Left lung (tissue), 10 donors: ENCODE measurements around the gene WDR37. TPM values are rescaled to one million over a fixed set of nuclear protein-coding genes. Genes with fewer than 3 reads are reported as not detected.

Experiments
- ATAC-seq: fragments of 200-7000 bp; cut with Tn5 transposase; one replicate; pipeline ENCODE4 v1.9.1; 2020; ENCODE audit warnings: moderate library complexity
- DNase-seq, 4 donors: peaks; one replicate each; pipeline ENCODE4 v3.0.0-alpha.2; 2013 to 2020
- H3K27ac ChIP-seq, 2 donors: fragments of 200-600 bp; sonication (generic) in 1 of 2; one replicate each; pipeline versions ENCODE4 v1.5.0 to v1.8.0; 2020 to 2021
- H3K27me3 ChIP-seq, 2 donors: fragments of 200-600 bp; sonication (generic) in 1 of 2; one replicate each; pipeline versions ENCODE4 v1.5.0 to v1.8.0; 2020 to 2021
- H3K36me3 ChIP-seq, 2 donors: fragments of 200-600 bp; sonication (generic) in 1 of 2; one replicate each; pipeline versions ENCODE4 v1.5.0 to v1.8.0; 2020 to 2021
- H3K4me1 ChIP-seq, 2 donors: fragments of 200-600 bp; one replicate each; pipeline ENCODE4 v1.8.0; 2021
- H3K4me3 ChIP-seq, 2 donors: fragments of 200-600 bp; sonication (generic) in 1 of 2; one replicate each; pipeline versions ENCODE4 v1.5.0 to v1.8.0; 2020 to 2021; ENCODE audit warnings: mild to moderate bottlenecking in 1 of 2
- H3K9me3 ChIP-seq, 2 donors: fragments of 200-600 bp; sonication (generic) in 1 of 2; one replicate each; pipeline versions ENCODE4 v1.5.0 to v1.8.0; 2020 to 2021
- CTCF ChIP-seq, 2 donors: fragments of 200-600 bp; sonication (generic) in 1 of 2; IDR thresholded peaks; one replicate each; pipeline versions ENCODE4 v1.5.0 to v1.8.0; 2021; ENCODE audit warnings: antibody characterized with exemption in 2 of 2
- intact Hi-C, 2 donors: fragments of 100-400 bp; cut with DNase I; formaldehyde crosslinking; loops; one replicate each; pipeline versions ENCODE4 v1.11.2 to v1.14.2; 2022
- polyA plus RNA-seq, 6 donors: library from polyadenylated mRNA; unstranded; fragments of 120-200 nt; gene quantifications; one replicate each; pipeline ENCODE4 v1.2.1, GENCODE V29; 2013; ENCODE audit not compliant: insufficient read length in 6 of 6
- total RNA-seq, 2 donors: library from RNA; stranded (reverse); fragmentation: NEBNext Ultra II Directional; extraction: Animal tissue kit (Norgen Biotek cat#: 25700); gene quantifications; one replicate each; pipeline ENCODE4 v1.2.1, GENCODE V29; 2021
- donor health status: DM: no; HTN: yes; CAD: no.
- donor health status: DM: no; HTN: no; CAD: no.

The WDR37 gene
- total and polyA plus RNA-seq, 8 donors: 16.1 to 23.8 (median 18.1) TPM

GRCh38 chr10:1029838-1030237 lies 26.3 kb upstream of the WDR37 start:
- Histone ChIP-seq H3K27me3 (no peaks in the 10 kb centered on the region), H3K4me3 (no peak overlapping the region), H3K27ac (no peak overlapping the region), H3K4me1 (no peaks in the 10 kb centered on the region), H3K36me3 (no peaks in the 10 kb centered on the region), H3K9me3 (no peaks in the 10 kb centered on the region)
- intact Hi-C loops: no loop called here
- no peak for TF ChIP-seq CTCF (IDR thresholded peaks at IDR 0.05)
- DNase-seq: no peak
- no peak for ATAC-seq

DNA sequence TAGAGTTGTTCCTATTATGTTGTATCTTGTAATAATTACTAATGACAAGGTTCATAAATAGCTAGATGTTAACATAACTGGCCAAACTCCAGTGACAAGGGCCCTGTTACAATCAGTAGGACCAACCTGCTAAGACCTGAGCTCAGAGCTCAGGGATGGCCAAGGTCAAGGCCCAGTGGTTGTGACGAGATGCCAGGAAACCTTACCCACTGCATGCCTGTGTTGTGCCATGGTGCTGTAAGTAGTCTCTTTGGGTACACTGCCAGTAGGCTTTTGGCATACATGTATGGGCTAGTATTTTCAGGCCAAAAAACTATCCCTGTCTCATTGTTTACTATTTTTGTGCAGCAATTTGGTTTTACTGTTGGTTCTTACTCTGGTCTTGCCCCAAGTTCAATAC lies 22.6 kb upstream of the WDR37 start:
- TF ChIP-seq CTCF (IDR thresholded peaks at IDR 0.05): no peak
- DNase-seq (no peak), ATAC-seq (no peak)
- H3K27ac ChIP-seq: no peak overlapping the region
- no peaks in the 10 kb centered on the region for H3K4me1 ChIP-seq
- H3K4me3 ChIP-seq: no peak overlapping the region
- no peaks in the 10 kb centered on the region for H3K27me3 ChIP-seq
- H3K9me3 ChIP-seq: no peaks in the 10 kb centered on the region
- peaks cover 0 to 23% of the 10 kb centered on the region in 2 donors for H3K36me3 ChIP-seq
- intact Hi-C loops: no loop called here

DNA sequence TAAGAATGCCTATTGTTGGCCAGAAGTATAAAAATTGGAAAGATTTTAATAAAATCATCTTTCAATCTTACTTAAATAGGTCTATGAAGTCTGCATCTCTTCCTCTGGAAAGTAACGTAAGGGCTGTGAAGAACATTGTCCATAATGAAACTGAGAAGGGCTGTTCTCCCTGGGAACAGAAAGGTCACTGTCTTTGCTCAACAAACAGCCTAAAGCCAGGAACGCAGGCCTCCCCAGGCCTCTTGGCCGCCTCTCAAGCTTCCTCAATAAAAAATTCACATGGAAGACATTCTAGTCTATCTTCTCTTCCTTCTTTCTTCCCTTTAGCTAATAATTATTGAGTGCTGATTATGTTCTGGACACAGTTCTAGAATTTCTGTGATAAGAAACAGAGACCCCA lies 21.4 kb upstream of the WDR37 start:
- Histone ChIP-seq H3K27ac (no peak overlapping the region), H3K36me3 (peaks cover 0 to 33% of the 10 kb centered on the region in 2 donors), H3K4me3 (no peak overlapping the region), H3K27me3 (no peaks in the 10 kb centered on the region), H3K9me3 (no peaks in the 10 kb centered on the region), H3K4me1 (no peaks in the 10 kb centered on the region)
- intact Hi-C loops: no loop called here
- ATAC-seq (no peak), DNase-seq (no peak)
- no peak for TF ChIP-seq CTCF (IDR thresholded peaks at IDR 0.05)

DNA sequence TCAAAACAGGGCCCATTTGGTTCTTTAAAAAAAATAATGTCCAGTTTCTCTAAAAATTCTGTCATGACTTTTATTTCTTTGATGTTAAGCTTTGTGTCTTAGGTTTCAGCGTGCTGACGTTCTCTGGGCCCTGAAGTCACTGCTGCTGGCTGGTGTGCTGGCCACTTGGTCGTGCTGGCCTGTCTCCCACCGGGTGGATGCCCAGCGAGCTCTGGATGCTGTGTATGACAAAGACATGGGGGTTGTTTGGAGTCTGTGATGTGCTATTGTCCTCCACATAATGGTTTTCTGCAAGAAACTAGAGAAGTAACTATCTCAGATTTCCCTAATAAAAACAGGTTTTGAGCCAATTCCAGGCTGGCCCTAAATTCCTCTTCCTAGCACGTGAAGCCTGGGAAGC lies 21.0 kb upstream of the WDR37 start:
- ATAC-seq (no peak), DNase-seq (no peak)
- no peak overlapping the region for H3K4me3 ChIP-seq
- no peaks in the 10 kb centered on the region for H3K9me3 ChIP-seq
- intact Hi-C loops: no loop called here
- no peaks in the 10 kb centered on the region for H3K4me1 ChIP-seq
- H3K36me3 ChIP-seq: peaks cover 0 to 37% of the 10 kb centered on the region in 2 donors
- H3K27me3 ChIP-seq: no peaks in the 10 kb centered on the region
- H3K27ac ChIP-seq: no peak overlapping the region
- no peak for TF ChIP-seq CTCF (IDR thresholded peaks at IDR 0.05)

DNA sequence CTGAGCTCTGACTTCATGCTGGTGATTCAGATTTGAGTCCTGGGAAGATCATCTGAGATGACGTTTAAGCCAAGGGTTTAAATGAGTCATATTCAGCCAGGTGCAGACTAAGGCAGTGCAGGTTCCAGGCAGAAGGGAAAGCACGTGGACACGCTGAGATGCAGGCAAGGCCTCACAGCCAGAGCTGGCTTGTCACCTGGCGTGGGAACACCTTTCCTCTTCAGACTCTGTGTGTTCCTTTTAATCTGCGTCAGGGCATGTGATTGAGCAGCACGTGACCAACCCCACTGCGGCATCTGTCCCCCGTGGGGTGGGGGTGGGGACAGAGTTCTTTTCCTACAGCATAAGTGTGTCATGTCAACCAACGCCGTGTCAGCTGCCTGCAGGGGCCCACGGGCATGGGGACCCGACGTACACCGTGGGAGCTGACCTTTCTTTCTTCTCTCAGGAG lies 19.8 kb upstream of the WDR37 start:
- Histone ChIP-seq H3K36me3 (peaks cover 3 to 49% of the 10 kb centered on the region in 2 donors), H3K27me3 (no peaks in the 10 kb centered on the region), H3K9me3 (no peaks in the 10 kb centered on the region), H3K4me1 (no peaks in the 10 kb centered on the region), H3K4me3 (no peak overlapping the region), H3K27ac (no peak overlapping the region)
- intact Hi-C loops: no loop called here
- no peak for TF ChIP-seq CTCF (IDR thresholded peaks at IDR 0.05)
- ATAC-seq (peak; percentile 36), DNase-seq (no peak)
